GM18508 (cell line): Measurements from ENCODE around the gene ZNF518B.
A peak's percentile ranks its signal among the peaks of the same experiment; 100 is the strongest.
"Not testable (repeated sequence)": the region's sequence is repeated elsewhere in the genome, so short reads cannot be mapped to it uniquely, and the experiment has no call there.

Source experiments
- ATAC-seq: cut with Tn5 transposase; IDR thresholded peaks from one replicate; pipeline ENCODE4 v1.9.1; 2021; ENCODE audit warnings: moderate number of reproducible peaks; ENCODE audit not compliant: insufficient read depth, unreplicated experiment

ZNF518B gene

DNA sequence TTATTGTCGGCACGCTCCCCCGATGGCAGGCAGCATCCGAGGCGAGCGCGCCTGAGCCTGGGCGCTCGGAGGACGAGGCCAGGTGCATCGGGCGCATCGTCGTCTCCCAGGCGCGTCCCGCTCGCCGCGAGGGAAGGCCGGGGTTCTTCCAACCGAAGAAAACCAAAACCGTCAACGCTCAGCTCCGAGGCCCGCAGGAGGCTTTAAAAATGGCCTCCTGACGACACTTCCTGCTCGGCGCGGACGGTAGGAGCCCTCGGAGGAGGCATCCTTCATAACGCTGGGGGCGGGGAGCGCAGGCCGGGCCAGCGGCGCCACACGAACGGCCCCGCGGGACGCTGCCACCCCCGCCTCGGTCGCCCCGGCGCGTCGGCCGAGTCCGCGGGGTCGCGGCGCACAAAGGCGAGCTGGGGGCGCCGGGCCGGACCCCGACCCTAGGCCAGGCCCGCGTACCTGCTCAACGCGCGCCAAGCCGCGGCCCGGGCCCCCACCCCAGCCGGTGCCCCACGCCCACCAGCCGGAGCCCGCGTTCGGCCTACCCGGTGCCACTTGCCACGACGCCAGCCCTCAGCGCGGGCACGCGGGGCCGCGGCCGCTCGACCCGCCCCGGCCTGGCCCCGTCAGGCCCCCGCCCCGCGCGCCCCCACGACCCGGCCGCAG is 501 bp downstream of the ZNF518B start:
- peak; percentile 30 for ATAC-seq

DNA sequence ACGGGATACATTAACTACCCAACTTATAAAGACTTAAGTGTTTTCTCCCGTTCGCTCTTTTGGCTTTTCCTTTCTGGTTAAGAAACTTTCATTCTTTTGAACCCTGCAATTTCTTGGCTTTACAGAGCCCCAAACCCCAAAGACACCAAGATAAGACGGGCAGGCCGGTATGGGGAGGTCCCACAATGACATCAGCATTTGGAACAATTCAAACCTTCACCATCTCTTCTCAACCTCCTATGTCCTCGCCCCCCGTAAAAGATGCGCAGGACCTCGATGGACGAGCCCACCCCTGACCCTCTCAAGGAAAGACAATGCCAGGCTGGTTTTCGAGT is 999 bp downstream of the ZNF518B start:
- no peak for ATAC-seq

DNA sequence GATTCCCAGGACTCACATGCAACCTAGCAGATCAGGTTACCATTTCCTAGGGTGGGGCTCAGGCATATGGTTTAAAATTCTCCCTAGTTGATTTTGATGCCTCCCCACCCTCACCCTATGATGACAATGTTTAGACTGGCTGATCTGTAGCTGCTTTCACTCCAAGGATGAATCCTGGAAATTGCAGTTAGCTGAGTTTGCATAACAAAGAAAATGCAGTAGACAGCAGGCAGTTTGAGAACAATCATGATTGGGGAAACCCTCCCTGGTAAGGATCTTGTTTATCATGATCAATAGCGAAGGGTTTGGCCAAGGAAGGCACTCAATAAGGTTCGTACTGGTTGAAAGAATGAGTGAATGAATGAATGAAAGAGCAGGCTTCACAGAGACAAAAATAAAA is 2.1 kb downstream of the ZNF518B start:
- ATAC-seq = no peak

DNA sequence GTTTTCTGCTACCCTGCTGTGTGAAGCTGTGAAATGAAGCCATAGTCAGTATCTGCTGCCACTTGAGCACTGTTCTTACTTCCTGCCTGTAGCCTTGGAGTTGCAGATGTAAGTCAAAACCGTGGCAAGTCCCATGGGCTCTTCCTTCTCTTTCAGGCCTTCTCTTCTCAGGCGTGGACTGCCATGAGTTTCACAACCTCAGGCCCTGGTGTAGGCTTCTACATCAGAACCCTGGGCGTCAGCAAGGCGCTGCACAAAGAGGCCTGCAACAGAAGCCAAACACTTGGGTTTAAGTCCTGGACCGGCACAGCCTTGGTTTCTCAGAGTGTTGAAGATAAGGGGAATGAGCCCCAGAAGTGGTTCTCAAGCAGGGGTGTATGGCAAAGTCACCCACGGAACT is 2.5 kb downstream of the ZNF518B start:
- no peak for ATAC-seq

DNA sequence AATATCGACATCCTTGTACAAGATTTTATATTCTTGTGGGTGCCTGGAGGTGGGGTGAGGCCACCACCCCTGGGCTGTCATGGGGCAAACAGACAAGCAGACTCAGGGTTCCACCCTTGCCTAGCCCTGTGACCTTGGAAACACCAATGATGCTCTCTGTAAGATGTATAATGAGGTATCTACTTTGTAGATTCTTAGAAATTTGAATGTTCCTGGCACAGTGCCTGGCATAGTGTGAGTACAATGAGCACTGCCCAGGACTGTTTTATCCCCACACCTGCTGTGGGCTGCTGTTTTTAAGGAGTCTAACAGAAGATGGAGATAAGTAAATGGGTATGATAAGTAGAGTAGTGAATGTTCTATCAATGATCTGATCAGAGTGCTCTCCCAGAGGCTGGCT is 3.1 kb downstream of the ZNF518B start:
- no peak for ATAC-seq

DNA sequence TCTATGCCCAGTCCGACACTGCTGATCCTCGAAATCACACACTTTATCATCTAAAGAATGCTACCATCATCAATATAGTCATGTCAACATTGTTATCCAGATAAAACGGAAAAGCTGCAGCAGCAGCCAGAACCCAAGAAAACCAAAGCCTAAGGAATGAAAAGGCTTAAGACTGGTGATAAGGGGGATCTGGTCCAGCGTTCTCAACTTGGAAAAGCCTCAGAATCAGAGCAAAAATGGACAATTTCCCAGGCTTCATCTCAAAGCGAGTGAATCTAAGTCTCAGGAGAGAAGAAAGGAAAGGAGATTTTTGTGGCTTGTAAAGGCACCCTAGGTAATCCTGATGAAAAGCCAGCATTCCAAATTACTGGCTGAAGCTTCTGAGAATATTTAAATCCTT is 8.2 kb downstream of the ZNF518B start:
- ATAC-seq = no peak

DNA sequence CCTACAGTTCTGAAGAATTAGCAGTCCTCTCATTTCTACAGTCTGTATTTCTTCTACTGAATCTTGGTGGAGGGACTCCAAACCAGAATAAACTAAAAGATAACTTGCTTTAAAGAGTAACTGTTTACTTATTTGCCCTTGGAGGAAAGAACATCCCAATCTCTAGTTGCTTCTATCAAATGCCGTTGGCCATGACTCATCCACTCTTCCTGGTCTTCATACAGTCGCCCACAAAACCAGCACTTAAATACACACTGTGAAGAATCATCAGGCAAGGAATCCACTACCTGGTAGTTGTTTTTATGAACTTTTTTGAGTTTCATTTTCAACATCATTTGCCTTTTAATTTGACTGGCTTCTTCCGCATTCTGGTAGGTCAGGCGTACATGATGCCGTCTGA is 14.2 kb downstream of the ZNF518B start:
- ATAC-seq = no peak

DNA sequence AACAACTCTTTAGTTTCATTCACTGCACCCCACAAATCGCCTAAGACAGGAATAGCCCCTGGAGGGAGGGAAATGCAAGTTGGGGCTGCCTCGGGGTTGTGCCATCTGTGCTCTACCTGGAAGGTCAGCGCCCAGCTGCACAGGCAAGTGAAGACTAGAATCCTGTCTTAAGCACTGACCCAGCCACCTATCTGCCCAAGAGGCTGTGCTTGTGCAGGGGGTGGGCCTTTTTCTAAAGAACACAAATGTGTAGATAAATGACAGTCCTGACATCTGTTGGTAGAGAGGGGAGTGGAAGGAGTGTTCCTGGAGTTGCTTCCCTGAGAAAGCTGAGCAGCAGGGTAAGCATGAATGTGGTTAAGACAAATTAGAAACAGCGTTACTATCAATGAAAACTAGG is 15.7 kb downstream of the ZNF518B start:
- no peak for ATAC-seq

DNA sequence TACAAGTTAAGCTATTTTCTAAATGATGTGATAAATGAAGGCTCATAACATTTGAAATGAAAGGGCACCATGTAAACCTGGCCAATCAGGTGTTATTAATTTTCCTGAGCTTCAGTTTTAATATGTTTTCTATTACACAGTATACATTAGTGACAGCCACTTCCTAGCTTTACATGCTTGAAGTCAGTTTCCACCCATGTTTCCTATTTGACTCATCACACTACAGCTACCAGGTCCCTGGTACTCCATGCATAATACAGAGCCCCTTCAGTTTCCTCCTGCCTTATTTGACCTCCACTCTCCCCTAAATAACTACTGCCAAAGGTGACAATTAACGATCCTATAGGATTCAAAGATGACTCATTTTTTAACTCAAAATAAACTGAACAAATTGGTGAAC is 18.3 kb downstream of the ZNF518B start:
- ATAC-seq = peak; percentile 57

DNA sequence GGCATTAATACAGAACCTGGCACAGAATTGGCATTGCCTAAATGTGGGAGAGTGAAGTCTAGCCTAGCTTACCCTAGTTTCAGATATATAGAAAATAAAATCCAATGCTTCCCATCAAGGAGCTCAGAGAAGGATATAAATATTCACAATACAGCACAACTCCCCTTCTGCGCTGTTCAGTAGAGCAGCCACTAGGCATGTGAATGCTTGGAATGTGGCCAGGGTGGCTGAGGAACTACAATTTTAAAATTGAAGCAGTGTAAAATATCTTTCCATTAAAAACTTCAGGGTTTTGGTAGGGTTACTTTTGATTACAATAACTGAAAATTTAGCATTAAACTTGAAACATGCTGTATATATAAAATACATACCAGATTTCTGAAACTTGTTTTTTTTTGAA is 19.5 kb downstream of the ZNF518B start:
- ATAC-seq = no peak

DNA sequence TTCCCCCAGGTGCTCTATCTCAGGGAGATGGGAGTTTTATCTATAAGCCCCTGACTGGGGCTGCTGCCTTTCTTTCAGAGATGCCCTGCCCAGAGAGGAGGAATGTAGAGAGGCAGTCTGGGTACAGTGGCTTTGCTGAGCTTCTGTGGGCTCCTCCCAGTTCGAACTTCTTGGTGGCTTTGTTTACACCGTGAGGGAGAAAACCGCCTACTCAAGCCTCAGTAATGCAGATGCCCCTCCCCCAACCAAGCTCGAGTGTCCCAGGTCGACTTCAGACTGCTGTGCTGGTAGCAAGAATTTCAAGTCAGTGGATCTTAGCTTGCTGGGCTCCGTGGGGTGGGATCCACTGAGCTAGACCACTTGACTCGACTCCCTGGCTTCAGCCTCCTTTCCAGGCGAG is 29.5 kb downstream of the ZNF518B start:
- not testable (repeated sequence) for ATAC-seq

DNA sequence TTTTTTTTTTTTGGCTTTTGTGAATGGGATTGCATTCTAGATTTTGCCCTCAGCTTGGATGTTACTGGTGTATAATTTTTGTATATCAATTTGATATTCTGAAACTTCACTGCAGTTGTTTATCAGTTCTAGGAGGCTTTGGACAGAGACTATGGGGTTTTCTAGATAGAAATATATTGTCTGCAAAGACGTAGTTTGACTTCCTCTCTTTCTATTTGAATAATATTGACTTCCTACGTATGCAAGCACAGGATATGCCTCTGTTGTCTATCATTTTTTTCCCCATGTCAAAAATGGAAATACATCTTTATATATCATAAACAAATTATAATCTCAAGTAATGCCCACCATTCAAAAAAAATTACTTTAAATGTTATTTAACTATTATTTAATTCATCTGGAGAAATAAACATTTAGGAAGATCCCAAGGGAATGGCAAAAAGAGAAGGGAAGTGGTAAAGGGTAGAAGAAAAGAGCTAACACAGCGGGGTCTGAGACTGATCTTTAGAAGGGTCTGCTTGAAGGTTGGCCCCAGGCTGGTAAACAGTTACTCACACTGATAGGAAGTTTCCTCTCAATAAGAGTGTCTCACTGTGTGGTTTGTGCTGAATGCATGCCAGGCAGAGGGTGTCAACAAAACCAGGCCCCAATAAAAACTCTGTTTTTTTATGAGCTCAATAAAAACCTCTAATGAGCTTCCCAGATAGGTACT is 35.7 kb downstream of the ZNF518B start:
- ATAC-seq = no peak

DNA sequence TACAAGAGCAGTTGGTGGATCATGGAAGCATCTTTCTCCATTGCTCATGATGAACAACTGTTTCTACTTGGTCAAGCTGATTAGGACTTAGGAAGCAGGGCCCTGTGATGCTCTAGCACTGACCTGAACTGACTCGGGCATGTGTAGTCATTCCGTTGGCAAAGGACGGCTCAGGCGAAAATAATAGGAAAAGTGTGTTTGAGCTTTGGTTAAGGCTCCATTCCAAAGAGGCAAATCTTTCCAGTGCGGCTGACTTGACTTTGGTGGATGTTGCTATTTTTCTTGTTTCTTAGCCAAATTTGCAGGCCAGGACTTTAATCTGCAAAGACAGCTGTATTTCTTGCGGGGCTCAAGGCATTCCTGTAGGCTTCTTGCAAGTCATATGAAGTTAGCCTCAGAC is 39.5 kb downstream of the ZNF518B start:
- no peak for ATAC-seq

DNA sequence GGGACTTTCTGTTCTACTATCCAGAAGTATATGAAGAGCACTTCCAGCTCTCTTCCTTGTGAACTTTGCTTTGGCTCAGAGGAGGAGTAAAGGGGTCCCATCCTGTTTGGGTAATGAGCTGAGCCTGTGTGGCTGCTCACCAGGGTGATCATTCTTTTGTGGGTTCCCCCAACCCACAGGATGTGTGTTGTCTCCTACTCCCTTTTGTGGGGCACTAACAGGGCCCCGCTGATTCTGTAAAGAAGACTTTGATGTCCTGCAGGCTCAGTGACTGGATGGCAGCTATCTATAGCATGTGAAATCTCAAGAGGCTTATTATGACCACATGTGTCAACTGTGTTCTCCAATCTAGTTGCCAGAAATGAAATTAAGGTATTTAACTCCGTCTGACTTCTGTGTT is 40.8 kb downstream of the ZNF518B start:
- no peak for ATAC-seq

DNA sequence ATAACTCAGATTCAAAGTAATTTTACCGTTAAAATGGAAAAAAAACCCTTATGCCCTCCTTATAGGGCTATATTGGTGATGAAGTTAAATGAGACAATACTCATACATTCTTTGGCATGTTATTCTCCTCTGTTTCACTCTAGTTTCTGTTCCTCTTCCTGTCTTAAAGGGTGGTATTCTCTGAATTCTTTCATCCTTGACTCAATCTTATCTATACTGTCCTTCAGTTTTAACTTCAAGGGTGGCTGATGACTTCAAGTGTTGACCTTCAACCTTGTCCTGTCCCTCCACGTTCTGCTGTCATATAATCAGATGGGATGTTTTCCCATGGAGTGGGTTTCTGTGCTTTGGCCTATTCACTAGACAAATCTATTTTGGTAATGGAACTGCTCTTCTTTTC is 44.0 kb downstream of the ZNF518B start:
- peak; percentile 96 for ATAC-seq

DNA sequence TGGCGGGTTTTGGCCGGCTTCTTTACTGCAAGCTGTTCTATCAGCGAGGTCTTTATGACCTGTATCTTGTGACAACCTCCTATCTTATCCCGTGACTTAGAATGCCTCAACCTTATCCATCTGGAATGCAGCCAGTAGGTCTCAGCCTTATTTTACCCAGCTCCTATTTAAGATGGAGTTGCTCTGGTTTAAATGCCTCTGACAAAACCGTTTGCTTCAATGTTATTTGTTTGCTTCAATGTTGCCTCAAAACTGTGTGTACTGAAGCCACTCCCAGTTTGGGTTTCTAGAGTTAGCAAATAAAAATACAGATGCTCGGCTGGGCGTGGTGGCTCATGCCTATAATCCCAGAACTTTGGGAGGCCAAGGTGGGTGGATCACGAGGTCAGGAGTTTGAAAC is 51.6 kb downstream of the ZNF518B start:
- no peak for ATAC-seq

DNA sequence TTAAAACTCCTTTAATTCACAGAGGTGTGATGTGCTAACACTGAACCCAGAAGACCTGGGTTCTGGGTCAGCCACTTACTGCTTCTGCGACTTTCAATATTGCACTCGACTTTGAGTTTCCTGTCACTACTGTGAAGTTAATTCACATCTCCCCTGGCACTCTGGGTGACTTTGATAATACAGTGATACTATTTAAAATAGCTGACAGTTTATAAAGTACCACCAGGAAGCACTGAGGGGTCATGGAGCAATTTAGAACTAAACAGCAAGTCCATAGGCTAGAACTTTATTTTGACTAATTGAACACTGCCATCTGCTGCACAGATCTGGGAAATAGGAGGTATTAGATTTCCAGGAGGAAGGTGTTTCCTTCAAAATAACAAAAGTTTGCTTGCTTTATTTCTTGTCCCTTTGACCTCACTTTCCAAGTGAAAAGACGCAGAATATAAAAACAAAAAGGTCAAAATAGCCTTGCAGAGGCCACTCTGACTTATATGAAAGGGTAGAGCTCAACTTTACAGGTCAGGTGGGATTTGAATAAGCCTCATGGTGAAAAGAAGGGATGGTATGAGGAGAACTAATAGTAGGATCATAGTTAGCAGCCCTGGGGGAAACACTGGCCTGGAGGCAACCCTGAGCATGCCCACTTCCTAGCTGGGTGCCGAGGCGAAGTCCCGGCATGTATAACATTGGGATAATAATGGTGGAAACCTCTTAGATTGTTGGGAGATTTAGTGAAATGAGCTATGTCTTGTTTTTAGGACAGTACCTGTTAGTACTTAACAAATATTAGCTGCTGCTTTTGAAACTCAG is 53.4 kb downstream of the ZNF518B start:
- ATAC-seq = no peak

DNA sequence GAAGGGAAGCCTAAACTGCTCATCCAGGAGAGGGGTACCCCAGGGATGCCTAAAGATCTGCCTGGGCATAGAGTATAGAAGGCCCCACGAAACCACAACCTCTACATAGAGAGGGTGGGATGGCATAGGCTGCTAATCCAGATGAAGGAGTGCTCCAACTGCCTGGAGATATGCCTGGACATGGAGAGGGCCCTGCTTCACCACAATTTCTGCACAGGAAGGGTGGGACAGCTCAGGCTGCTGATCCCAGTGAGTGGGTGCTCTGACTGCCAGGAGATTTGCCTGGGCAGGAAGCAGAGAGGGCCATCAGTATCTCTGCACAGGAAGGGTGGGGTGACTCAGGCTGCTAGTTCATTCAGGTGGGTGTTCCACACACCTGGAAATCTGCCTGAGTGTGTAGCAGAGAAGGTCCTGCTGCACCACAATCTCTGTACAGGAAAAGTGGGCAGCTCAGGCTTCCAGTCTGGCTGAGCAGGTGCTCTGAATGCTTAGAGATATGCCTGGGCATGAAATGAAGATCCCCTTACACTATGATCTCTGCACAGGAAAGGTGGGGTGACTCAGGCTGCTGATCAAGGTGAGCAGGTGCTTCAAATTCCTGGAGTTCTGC is 61.1 kb downstream of the ZNF518B start:
- no peak for ATAC-seq
